Cardiac muscle cell (in vitro differentiated cells and primary cell): ENCODE results near the gene C2. TPM values are rescaled to one million over a fixed set of nuclear protein-coding genes. Genes with fewer than 3 reads are reported as not detected.

Experiments
- DNase-seq, 2 donors: peaks; one replicate each; pipeline versions ENCODE4 v3.0.0 to v3.0.0-alpha.2; 2010 to 2017; ENCODE audit warnings: low read depth in 1 of 2, low spot score in 1 of 2
- H3K27ac ChIP-seq: fragments of 200-600 bp; sonication (generic); 2 replicates; pipeline ENCODE4 v1.5.1; 2016
- H3K27me3 ChIP-seq: fragments of 200-600 bp; sonication (generic); 2 replicates; pipeline ENCODE4 v1.6.0; 2016; ENCODE audit warnings: control low read depth
- H3K36me3 ChIP-seq: fragments of 200-600 bp; sonication (generic); 2 replicates; pipeline ENCODE4 v1.5.1; 2016; ENCODE audit warnings: control low read depth
- H3K4me1 ChIP-seq: fragments of 200-600 bp; sonication (generic); 2 replicates; pipeline ENCODE4 v1.8.1; 2017; ENCODE audit warnings: low read depth, mild to moderate bottlenecking, mixed run types
- H3K4me3 ChIP-seq: fragments of 200-600 bp; sonication (generic); 2 replicates; pipeline ENCODE4 v1.5.1; 2016; ENCODE audit warnings: mild to moderate bottlenecking
- H3K9me3 ChIP-seq: fragments of 200-600 bp; sonication (generic); 2 replicates; pipeline ENCODE4 v1.5.1; 2017; ENCODE audit warnings: low read depth, mild to moderate bottlenecking, control low read depth
- CTCF ChIP-seq: IDR thresholded peaks from 2 replicates; pipeline ENCODE4 v1.5.1; 2012; ENCODE audit warnings: low read depth, mild to moderate bottlenecking, low read length
- polyA plus RNA-seq: library from polyadenylated mRNA; unstranded; fragments of >200 nt; fragmentation: Nextera tagmentation; extraction: Ambion mirVana; gene quantifications from 2 replicates; pipeline ENCODE4 v1.2.1, GENCODE V29; 2016
- total RNA-seq: library from RNA; depleted of rRNA; stranded (reverse); fragments of >200 nt; gene quantifications from 2 replicates; pipeline ENCODE4 v1.2.3, GENCODE V29; 2016

Gene C2
- total and polyA plus RNA-seq, 2 experiments from 2014 or later = 0.48 to 1.9 TPM

DNA sequence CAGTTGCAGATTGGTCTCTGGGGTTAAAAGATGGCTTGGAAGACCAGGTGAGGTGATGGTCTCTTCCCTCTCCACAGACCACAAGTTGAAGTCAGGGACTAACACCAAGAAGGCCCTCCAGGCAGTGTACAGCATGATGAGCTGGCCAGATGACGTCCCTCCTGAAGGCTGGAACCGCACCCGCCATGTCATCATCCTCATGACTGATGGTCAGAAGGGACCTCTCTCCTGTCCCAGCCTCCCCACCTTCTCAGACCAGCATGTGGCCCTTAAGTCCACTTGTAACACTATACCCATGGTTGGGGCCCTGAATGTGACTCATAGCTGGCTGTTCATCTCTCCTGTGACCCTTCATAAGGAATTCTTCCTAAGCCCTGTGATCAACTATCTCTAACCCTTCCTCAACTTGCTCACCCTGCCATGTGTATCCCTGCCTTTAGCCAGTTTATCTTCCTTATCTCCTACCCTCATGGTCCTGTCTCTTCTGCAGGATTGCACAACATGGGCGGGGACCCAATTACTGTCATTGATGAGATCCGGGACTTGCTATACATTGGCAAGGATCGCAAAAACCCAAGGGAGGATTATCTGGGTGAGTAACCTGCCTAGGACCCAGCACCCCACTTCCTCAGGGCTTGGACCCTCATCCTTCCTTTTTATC lies 21.4 kb downstream of the C2 start:
- no peak for DNase-seq
- no peaks in the 10 kb centered on the region for H3K27me3 ChIP-seq
- no peak for TF ChIP-seq CTCF
- H3K9me3 ChIP-seq = no peaks in the 10 kb centered on the region
- H3K27ac ChIP-seq = no peak overlapping the region
- no peaks in the 10 kb centered on the region for H3K4me1 ChIP-seq
- no peak overlapping the region for H3K4me3 ChIP-seq
- peaks cover 8% of the 10 kb centered on the region for H3K36me3 ChIP-seq

GRCh38 chr6:31949926-31950548 lies 22.5 kb downstream of the C2 start:
- Histone ChIP-seq H3K27me3 (no peaks in the 10 kb centered on the region), H3K27ac (peak overlapping the region; percentile 43), H3K4me3 (no peak overlapping the region), H3K36me3 (peaks cover 14% of the 10 kb centered on the region), H3K9me3 (no peaks in the 10 kb centered on the region), H3K4me1 (no peaks in the 10 kb centered on the region)
- no peak for DNase-seq
- TF ChIP-seq CTCF = no peak

GRCh38 chr6:31952140-31952805 lies 24.8 kb downstream of the C2 start:
- H3K9me3 ChIP-seq = no peaks in the 10 kb centered on the region
- H3K27me3 ChIP-seq = no peaks in the 10 kb centered on the region
- peak overlapping the region; percentile 30 for H3K27ac ChIP-seq
- no peaks in the 10 kb centered on the region for H3K4me1 ChIP-seq
- DNase-seq = peak; percentile 76 to 79
- H3K4me3 ChIP-seq = no peak overlapping the region
- peak; percentile 89 for TF ChIP-seq CTCF
- peaks cover 23% of the 10 kb centered on the region for H3K36me3 ChIP-seq

GRCh38 chr6:31952890-31953289 lies 25.4 kb downstream of the C2 start:
- no peak for TF ChIP-seq CTCF
- H3K36me3 ChIP-seq = peaks cover 23% of the 10 kb centered on the region
- H3K27ac ChIP-seq = peak overlapping the region; percentile 30
- peaks cover 2% of the 10 kb centered on the region for H3K4me1 ChIP-seq
- no peaks in the 10 kb centered on the region for H3K27me3 ChIP-seq
- no peaks in the 10 kb centered on the region for H3K9me3 ChIP-seq
- no peak overlapping the region for H3K4me3 ChIP-seq
- no peak for DNase-seq

DNA sequence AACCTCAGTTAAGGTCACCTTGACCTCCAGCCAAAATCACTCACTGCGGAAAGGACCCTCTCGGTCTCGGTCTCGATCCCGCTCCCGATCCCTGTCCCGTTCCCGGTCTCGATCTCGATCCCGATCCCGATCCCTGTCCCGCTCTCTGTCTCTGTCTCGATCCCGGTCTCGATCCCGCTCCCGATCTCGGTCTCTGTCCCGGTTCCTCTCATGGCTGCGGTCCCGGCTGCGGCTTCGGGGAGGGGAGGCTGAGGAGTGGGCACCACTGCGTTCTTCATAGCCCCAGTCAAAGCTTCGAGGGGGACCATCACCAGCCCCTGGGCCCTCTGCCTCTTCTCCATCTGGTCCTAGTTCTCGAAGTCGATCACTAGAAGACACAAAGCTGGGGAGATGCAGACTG lies 27.0 kb downstream of the C2 start:
- no peak for TF ChIP-seq CTCF
- Histone ChIP-seq H3K36me3 (peaks cover 23% of the 10 kb centered on the region), H3K4me1 (peaks cover 7% of the 10 kb centered on the region), H3K9me3 (no peaks in the 10 kb centered on the region), H3K27me3 (no peaks in the 10 kb centered on the region), H3K27ac (no peak overlapping the region), H3K4me3 (no peak overlapping the region)
- DNase-seq = no peak
